ENCODE measurements around the gene MPRIP. TPM values are rescaled to one million over a fixed set of nuclear protein-coding genes. Genes with fewer than 3 reads are reported as not detected.

Gene MPRIP
- total RNA-seq, 1 donor from 2014 or later = 224 TPM

- Mint-ChIP-seq H3K27ac (no peak overlapping the region), H3K36me3 (peaks cover 1% of the 10 kb centered on the region), H3K9me3 (no peaks in the 10 kb centered on the region), H3K4me1 (peaks cover 23% of the 10 kb centered on the region), H3K4me3 (no peak overlapping the region), H3K27me3 (ENCODE audit: low read depth) (no peaks in the 10 kb centered on the region)
- TF ChIP-seq CTCF (IDR thresholded peaks at IDR 0.05; ENCODE audit: unreplicated experiment) = no peak
- no peak for DNase-seq (ENCODE audit: low spot score in 2 of 2, unreplicated experiment in 2 of 2)
Observed at GRCh38 chr17:17239832-17240231, 197.6 kb downstream of the MPRIP start.

GRCh38 chr17:17241656-17242055, 199.4 kb downstream of the MPRIP start:
- TF ChIP-seq CTCF (IDR thresholded peaks at IDR 0.05; ENCODE audit: unreplicated experiment) = no peak
- Mint-ChIP-seq H3K27ac (no peak overlapping the region), H3K9me3 (no peaks in the 10 kb centered on the region), H3K4me1 (peaks cover 9% of the 10 kb centered on the region), H3K27me3 (ENCODE audit: low read depth) (no peaks in the 10 kb centered on the region), H3K4me3 (no peak overlapping the region), H3K36me3 (peaks cover 8% of the 10 kb centered on the region)
- no peak for DNase-seq (ENCODE audit: low spot score in 2 of 2, unreplicated experiment in 2 of 2)

GRCh38 chr17:17242246-17242645, 200.0 kb downstream of the MPRIP start:
- Mint-ChIP-seq H3K9me3 (no peaks in the 10 kb centered on the region), H3K4me3 (no peak overlapping the region), H3K27ac (no peak overlapping the region), H3K4me1 (peaks cover 9% of the 10 kb centered on the region), H3K27me3 (ENCODE audit: low read depth) (no peaks in the 10 kb centered on the region), H3K36me3 (peaks cover 12% of the 10 kb centered on the region)
- DNase-seq (ENCODE audit: low spot score in 2 of 2, unreplicated experiment in 2 of 2) = no peak
- no peak for TF ChIP-seq CTCF (IDR thresholded peaks at IDR 0.05; ENCODE audit: unreplicated experiment)

Other genes with a start within 250 kb of the MPRIP start
- gene TNFRSF13B, start 70.3 kb upstream of the MPRIP start, total RNA-seq = not detected in 3 replicates
- gene PLD6, start 163.9 kb downstream of the MPRIP start, total RNA-seq = 1.7 to 2.4 TPM (median 2.3 TPM) in 3 replicates
- 50.4 to 57.2 TPM (median 53.0 TPM) in 3 replicates for gene FLCN, start 194.7 kb downstream of the MPRIP start, total RNA-seq
- 57.8 to 65.0 TPM (median 63.5 TPM) in 3 replicates for gene COPS3, start 238.8 kb downstream of the MPRIP start, total RNA-seq

Measured in mesothelial cell of epicardium (in vitro differentiated cells).